Erythroblast (primary cell): ENCODE measurements around the gene PIK3AP1.

Experiments
- GATA1 ChIP-seq: IDR thresholded peaks from 2 replicates; pipeline ENCODE4 v1.6.1; 2011; ENCODE audit warnings: low read depth, mild to moderate bottlenecking, control low read depth, low read length, moderate library complexity
- POLR2A ChIP-seq: IDR thresholded peaks from 2 replicates; pipeline ENCODE4 v1.6.1; 2011; ENCODE audit warnings: mild to moderate bottlenecking, low read length

- TF ChIP-seq POLR2A (no peak), GATA1 (no peak)
These were observed 55.0 kb downstream of the PIK3AP1 start for GRCh38 chr10:96665306-96665705.
